HG03432 (cell line): ENCODE results near the gene AFF2.

Experiments used
- ATAC-seq: cut with Tn5 transposase; IDR thresholded peaks from one replicate; pipeline ENCODE4 v1.9.1; 2021; ENCODE audit warnings: mild to moderate bottlenecking, moderate library complexity; ENCODE audit not compliant: unreplicated experiment

AFF2 gene

GRCh38 chrX:148500423-148501385, at the start of gene AFF2:
AFF2 (plus strand) TSS chrX:148500617; CDS start chrX:148501098, 481 bp downstream.
- peak; percentile 69 for ATAC-seq

DNA sequence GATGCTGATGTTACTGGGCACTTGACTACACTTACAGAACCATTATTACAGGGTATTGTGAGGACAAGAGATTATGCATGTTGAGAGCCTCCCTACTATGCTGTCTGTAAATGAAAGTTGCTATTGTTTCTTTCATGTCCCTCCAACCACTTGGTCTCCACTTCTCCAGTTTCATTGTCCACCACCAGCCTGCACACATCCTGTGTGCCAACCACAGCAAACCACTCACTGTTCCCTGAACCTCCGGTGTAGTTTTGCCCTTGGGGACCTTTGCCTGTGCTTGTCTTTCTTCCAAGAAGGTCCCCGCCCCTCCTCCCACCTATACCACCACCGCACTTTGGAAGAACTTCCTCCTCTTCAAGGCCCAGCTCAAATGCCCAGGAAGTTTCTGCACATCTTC, 43.1 kb upstream of the AFF2 start:
- ATAC-seq = peak; percentile 40

- ATAC-seq = peak; percentile 95
Measured at GRCh38 chrX:148459343-148459742, 41.1 kb upstream of the AFF2 start.

GRCh38 chrX:148466292-148466691, 34.1 kb upstream of the AFF2 start:
- peak; percentile 98 for ATAC-seq

GRCh38 chrX:148470324-148470723, 30.1 kb upstream of the AFF2 start:
- ATAC-seq = no peak

- ATAC-seq = no peak
Measured at GRCh38 chrX:148474030-148474429, 26.4 kb upstream of the AFF2 start.

DNA sequence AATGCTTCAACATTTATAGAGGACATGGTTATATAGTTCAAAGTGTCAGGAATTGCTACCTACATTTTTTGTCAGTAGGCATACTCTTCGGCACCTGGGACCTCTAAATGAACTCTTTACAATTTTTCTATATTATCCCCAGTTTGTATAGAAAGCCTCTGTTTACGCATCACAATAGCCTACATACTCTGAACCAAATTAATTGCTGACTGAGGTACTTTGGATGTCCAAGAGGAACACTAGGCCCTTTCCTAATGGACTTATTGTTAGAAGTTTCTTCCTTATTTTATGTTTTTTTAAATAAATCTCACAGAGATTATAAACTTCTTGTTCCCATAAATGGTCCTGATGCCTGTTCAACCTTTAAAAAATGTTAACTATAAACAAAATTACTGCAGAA, 8.4 kb upstream of the AFF2 start:
- ATAC-seq = no peak

- no peak for ATAC-seq
Measured at GRCh38 chrX:148495176-148495575, 5.2 kb upstream of the AFF2 start.

DNA sequence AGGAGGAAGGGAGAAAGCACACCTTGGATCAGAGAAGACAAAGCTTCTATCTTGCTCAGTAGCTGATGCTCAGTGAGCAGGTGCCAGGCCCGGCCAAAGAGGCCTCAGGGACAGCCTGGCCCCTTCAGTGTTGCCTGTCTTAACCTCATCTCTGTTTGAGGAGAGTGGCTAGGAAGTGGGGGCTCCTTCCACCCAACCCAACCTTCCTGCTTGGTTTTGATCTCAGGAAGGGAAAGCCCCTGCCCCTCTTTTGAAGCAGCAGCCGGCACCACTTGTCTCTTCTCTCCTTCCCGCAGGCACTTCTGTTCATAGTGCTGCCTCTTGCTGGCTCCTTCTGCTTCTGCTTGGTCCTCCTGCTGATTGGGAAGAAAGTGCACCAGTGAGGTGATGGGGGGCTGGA, 2.4 kb upstream of the AFF2 start:
- no peak for ATAC-seq

GRCh38 chrX:148499638-148500422, 587 bp upstream of the AFF2 start:
- ATAC-seq = no peak

DNA sequence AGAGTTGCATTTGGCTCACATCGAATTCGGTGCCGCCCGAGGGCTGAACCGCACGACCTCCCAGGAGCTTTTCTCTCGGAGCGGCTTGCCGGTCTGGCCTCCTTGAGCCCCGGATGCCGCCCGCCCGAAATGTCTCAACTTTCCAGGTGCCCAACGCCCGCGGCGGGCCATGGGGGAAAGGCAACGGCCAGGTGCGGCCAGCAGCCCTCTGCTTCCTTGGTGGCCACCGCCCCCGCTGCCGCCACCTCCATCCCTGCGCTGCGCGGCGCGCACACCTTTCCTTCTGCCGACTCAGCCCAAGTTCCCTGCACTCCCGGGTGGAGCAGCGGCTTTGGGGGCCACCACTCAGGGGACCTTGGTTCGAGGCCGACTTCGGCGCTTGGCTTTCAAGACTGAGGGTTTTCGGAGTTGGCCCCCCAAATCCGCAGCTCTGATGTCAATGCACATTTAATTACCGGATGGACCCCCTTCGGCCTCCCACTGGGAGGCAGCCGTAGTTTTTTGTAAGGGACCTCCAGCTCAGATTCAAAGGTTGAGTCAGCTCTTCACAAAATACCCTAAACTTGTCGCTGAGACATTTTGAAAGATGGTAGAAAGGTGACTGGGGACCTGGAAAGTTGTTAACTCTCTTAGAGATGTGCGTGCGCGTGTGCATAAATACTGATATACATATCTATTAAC, 1.1 kb downstream of the AFF2 start:
- ATAC-seq = peak; percentile 25

GRCh38 chrX:148504506-148504905, 4.1 kb downstream of the AFF2 start:
- ATAC-seq = no peak

GRCh38 chrX:148507418-148507817, 7.0 kb downstream of the AFF2 start:
- ATAC-seq = no peak

DNA sequence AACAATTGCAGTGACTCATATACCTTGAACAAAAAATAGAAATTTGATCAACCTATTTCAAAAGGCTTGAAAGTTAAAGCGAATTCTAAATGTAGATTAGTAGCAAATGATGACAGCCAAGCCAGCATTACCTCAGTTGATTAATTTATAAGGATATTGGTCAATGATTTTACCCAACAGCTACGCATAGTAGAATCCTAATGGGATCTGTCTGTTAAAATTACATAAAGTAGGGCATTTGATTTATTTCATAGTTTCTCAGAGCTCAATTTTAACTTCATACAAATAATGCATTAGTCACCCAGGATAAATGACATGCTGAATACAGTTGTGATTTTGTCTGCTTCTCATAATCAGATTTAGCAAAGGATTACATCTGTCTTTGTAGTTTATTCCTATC, 12.0 kb downstream of the AFF2 start:
- ATAC-seq = no peak

DNA sequence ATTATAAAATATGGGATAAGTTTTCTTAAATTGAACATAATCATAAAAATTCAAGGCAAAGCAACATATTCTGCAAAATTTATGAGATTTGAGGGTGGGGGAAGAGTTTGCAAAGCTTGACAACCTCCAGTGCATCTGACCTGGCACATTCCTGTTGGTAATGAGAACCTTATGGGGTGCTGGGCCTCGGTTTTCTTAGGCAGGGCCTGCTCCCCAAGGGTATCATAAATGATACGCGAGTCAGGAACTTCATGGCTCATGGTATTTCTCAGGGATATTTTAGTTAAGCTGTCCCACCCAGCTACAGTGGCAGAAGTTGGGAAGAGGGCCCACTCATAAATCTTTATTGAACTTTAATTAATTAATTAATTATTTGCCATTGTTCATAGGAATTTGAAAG, 13.2 kb downstream of the AFF2 start:
- no peak for ATAC-seq

GRCh38 chrX:148517176-148517575, 16.8 kb downstream of the AFF2 start:
- ATAC-seq = no peak

- ATAC-seq = no peak
Measured at GRCh38 chrX:148522006-148522405, 21.6 kb downstream of the AFF2 start.

GRCh38 chrX:148523303-148524080, 23.1 kb downstream of the AFF2 start:
- ATAC-seq = no peak

GRCh38 chrX:148530464-148531077, 30.2 kb downstream of the AFF2 start:
- ATAC-seq = no peak

GRCh38 chrX:148534291-148534690, 33.9 kb downstream of the AFF2 start:
- no peak for ATAC-seq
